Measurements from ENCODE around the gene YDJC.
"Not testable (repeated sequence)": the region's sequence is repeated elsewhere in the genome, so short reads cannot be mapped to it uniquely, and the experiment has no call there.

The YDJC gene

DNA sequence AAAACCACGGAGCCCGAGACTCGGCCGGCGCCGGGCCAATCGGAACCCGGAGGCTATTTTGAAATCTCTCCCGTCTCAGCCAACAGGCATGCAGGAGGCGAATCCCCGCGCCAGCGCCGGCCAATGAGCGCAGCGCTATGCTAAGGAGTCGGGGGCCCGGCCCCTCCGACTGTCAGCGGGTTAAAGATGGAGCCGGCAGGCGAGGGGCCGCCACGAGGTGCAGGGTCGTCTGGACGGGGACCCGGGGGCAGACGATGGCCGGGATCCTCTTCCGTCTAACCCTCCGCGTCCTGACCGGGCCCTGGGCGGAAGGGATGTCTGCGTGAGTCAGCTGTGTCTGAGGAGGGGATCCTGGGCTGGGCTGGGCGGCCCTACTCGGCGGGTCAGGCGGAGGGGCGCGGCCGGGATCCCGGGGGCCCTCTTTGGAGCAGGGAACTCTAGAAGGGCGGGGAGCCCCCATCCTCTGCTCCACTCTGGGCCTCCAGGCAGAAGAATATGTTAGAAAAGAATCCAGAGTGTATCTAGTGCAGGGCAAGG lies 22.3 kb upstream of the YDJC start:
- peak; percentile 61 to 71 for DNase-seq (ENCODE audit: low read depth in 1 of 2, low spot score in 1 of 2)

DNA sequence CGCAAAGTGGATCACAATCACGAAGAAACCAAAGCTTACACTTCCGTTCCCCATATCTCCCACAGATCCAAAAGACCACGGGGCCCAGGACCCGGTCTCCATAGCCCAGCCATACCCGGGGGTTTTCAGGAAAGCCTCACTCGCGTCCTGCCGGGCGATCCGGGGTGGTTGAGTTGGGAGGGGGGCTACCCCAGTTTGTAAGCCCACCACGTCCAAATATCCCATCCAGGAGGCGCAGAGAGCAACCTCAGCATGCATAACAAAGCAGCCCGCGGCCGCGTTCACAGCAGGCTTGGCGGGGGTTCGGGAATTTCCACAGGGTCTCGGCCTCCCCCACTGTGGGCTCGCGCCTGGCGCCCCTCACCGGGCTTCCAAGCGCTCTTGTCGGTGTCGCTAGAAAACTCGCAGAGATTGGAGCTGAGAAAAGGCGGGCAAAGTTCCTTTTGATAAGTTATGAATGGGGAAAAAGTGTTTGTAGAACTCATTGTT lies 21.7 kb upstream of the YDJC start:
- no peak for DNase-seq (ENCODE audit: low read depth in 1 of 2, low spot score in 1 of 2)

DNA sequence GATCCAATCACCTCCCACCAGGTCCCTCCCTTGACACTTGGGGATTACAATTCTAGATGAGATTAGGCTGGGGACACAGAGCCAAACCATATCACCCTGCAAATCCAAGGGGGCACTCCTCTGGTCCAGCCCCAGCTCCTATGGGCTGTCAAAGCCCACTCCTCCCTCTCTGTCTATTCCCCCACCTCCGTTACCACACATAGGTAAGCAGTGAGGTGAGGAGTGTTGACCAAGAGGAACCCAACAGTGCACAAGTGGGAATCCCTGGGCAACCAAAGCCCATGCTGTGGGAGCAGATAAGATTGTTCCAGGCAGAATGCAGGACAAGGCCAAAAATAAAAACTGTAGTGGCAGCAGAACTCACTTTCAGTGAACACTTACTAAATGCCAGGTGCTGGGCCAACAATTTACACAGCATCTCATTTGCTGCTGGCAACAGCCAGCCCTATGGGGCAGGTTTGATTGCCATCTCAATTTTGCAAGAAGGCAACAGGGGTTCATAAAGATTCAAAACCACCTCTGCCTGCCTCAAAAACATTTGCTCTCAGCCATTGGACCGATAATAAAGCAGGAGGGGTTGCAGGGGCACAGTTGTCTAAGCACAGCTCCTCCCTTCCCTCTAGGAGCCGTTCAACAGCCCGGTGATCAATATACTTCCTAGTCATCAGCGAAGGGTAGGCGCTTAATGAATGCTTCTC lies 21.1 kb upstream of the YDJC start:
- no peak for DNase-seq (ENCODE audit: low read depth in 1 of 2, low spot score in 1 of 2)

DNA sequence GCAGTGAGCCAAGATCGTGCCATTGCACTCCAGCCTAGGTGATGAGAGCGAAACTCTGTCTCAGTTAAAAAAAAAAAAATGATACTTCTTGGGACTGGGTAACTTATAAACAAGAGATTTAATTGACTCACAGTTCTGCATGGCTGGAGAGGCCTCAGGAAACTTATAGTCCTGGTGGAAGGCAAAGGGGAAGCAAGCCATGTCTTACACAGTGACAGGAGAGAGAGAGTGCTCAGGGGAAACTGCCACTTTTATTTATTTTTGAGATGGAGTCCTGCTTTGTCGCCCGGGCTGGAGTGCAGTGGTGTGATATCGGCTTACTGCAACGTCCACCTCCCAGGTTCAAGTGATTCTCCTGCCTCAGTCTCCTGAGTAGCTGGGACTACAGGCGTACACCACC lies 20.5 kb upstream of the YDJC start:
- no peak for DNase-seq (ENCODE audit: low read depth in 1 of 2, low spot score in 1 of 2)

DNA sequence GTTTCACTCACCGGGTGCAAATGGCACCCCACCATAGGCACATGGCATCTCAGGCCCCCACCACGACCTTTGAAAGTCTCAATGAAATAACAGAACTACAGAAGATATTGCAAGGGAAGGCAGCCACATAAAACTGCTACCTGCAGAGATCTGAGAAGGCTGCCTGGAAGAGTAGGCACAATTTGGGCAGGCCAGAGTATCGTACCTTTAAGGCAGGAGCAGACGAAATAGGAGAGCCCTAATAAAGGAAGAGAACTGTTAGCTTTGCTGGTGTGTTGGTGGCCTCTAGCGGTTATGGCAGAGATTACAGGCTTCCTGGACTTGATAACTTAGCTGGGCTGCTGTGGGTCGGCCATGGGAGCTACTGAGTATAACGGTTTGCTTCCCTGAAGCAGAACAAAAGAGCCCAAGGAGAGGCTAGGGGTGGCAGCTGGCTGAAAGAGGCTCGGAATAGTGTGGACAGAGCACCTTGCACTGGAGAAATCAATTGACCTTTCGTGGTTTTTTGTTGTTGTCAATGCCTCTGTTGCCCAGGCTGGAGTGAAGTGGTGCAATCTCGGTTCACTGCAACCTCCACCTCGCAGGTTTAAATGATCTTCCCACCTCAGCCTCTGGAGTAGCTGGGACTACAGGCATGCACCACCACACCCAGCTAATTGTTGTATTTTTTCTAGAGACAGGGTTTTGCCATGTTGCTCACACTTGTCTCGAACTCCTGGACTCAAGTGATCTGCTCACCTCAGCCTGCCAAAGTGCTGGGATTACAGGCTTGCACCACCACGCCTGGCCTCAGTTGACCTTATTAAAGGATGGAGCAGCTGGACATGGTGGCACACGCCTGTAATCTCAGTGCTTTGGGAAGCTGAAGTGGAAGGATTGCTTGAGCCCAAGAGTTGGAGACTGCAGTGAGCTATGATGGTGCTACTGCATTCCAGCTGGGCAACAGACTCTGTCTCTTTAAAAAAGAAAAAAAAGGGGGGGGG lies 17.1 kb upstream of the YDJC start:
- DNase-seq (ENCODE audit: low read depth in 1 of 2, low spot score in 1 of 2) = peak; percentile 55 to 59

DNA sequence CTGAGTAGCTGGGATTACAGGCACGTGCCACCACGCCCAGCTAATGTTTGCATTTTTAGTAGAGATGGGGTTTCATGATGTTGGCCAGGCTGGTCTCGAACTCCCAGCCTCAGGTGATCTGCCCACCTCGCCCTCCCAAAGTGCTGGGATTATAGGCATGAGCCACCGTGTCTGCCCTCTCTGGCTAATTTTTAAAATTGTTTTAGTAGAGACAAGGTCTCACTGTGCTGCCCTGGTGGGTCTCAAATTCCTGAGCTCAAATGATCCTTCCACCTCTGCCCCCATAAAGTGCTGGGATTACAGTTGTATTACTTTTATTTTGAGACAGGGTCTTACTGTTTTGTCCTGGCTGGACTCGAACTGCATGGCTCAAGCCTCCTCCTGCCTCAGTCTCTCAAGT lies 15.7 kb upstream of the YDJC start:
- DNase-seq (ENCODE audit: low read depth in 1 of 2, low spot score in 1 of 2) = not testable (repeated sequence)

DNA sequence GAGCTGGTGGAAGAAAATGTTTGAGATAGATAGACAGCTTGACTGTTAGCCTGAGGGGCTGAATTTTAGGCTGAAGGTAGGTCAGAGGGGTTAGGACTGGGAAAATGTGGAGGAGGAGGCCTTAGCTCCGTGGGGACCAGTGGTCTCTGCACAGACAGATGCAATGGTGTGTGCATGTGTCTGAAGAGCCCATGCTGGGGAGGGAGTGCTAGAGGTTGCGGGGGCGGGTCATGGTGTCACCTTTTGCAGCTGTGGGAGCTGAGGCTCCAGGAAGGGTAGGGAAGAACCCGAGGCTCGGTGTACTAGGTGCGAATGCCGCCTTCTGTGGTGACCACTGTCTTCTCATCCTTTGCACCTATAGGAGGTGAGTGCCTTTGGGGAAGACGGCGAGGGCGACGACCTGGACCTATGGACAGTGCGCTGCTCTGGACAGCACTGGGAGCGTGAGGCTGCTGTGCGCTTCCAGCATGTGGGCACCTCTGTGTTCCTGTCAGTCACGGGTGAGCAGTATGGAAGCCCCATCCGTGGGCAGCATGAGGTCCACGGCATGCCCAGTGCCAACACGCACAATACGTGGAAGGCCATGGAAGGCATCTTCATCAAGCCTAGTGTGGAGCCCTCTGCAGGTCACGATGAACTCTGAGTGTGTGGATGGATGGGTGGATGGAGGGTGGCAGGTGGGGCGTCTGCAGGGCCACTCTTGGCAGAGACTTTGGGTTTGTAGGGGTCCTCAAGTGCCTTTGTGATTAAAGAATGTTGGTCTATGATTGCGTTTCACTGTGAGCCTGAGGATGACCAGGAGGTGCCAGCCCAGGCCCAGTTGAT lies 13.9 kb upstream of the YDJC start:
- DNase-seq (ENCODE audit: low read depth in 1 of 2, low spot score in 1 of 2) = no peak

DNA sequence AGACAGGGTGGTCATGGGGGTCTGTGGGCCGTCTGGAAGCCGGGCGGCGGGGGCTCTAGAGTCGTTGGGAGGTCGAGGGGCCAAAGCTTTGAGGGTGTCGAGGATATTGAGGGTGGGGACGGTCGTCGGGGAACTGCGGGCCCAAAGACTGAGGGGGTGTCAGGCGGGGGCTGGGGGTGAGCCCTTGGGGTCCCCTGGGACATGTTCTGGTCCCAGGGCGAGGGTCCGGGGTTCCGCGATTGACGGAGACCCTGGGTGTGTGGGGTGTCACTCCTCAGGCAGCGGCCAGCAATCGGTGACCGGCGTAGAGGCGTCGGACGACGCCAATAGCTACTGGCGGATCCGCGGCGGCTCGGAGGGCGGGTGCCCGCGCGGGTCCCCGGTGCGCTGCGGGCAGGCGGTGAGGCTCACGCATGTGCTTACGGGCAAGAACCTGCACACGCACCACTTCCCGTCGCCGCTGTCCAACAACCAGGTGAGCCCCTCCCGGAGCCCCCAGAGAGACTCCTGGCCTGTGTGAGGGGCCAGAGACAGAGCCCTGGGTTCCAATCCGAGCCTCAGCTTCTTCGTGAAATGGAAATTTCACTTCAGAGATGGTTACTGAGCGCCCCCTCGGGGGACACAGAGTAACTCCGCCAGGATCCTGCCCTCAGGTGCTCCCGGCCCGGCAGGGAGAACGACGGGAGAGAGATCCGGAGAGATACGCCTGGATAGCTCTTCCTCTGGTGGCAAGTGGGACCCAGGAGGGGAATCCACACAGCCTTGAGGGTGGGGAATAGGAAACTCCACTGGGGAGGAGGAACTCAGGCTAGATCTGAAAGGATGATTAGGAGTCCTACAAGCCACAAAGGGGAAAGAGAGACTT lies 13.0 kb upstream of the YDJC start:
- peak in 1 of 2 donors; percentile 42 for DNase-seq (ENCODE audit: low read depth in 1 of 2, low spot score in 1 of 2)

DNA sequence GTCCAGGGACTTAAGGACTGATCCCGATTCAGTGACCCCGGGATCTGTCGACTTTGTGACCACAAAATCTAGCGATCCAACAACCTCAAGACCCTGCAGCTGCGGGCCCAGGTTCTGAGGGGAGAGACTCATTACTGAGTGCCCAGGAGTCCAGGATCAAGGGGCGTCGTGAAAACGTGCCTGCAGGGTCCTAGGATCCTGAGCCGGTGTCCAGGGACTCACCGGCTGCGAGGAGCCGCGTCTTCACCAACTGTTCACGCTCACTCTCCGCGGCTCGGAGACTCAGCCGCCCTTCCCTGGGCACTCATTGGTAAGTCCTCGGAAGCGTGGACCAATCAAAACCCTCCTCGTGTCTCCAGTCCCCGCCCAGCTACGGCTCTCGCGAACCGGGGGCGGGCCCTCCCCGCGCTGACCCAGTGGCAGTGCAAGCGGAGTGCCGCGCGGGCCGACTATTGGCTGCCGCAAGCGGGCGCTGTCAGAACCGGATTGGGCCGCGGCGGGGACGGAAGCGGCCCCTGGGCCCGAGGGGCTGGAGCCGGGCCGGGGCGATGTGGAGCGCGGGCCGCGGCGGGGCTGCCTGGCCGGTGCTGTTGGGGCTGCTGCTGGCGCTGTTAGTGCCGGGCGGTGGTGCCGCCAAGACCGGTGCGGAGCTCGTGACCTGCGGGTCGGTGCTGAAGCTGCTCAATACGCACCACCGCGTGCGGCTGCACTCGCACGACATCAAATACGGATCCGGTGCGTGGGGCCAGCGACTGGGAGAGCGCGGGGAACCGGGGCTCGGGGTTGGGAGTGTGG lies 12.2 kb upstream of the YDJC start, which contains the start of gene SDF2L1:
Gene SDF2L1, plus strand, starts transcription at position 514 of the 795 bp plus-strand sequence. Its CDS starts 35 bp downstream, at position 549.
- peak; percentile 92 to 97 for DNase-seq (ENCODE audit: low read depth in 1 of 2, low spot score in 1 of 2)

DNA sequence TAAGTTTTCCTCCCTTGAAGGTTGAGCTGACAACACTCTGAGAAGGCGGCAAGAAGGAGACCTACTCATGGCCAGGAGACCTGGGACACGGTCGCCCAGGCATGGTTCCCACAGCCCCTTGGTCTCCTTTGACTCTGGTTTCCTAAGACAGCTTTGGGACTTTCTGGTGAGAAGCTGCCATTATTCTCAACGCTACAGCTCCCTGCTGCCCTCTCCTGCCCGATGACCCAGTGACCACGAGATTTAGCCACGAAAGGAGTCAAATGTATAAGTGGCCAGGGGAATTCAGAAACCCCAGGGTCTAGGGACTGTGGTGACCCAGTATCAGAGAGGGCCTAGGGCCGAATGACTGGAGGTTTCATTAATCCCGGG lies 11.6 kb upstream of the YDJC start:
- no peak for DNase-seq (ENCODE audit: low read depth in 1 of 2, low spot score in 1 of 2)

DNA sequence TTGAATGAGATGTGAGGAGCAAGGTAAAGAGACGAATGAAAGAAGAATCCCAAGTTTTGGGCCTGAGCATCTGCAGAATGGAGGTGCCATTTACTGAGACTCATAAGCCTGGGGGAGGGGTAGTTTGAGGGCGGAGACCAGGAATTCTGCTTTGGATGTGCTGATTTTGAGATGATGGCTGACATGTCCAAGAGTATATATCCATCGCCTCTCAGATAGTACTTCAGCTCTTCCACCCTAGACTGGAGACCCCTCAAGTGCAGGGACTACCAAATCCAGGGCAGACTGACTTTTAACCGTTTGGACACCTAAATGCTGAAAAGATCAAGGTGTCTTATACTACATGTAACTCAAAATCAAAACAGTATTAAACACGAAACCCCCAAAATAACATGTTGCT lies 11.0 kb upstream of the YDJC start:
- DNase-seq (ENCODE audit: low read depth in 1 of 2, low spot score in 1 of 2) = no peak

DNA sequence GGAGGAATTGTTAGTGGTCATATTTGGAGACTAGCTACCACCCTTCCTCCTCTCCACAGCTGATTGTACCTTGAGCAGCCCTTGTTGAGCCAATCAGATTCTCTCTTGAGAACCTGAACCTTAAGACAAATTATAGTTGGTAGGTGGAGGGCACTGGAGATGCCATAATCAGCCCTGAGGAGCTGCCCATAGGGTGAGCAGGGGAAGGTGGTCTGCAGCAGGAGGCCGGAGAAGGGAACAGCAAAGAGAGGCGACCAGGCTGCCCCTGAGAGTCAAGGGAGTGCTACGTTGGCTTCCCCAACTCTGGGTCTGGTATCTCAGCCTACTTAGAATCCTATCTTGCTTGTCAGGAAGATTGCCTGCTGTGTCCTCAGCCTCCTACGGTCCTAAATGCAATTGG lies 9.5 kb upstream of the YDJC start:
- no peak for DNase-seq (ENCODE audit: low read depth in 1 of 2, low spot score in 1 of 2)

DNA sequence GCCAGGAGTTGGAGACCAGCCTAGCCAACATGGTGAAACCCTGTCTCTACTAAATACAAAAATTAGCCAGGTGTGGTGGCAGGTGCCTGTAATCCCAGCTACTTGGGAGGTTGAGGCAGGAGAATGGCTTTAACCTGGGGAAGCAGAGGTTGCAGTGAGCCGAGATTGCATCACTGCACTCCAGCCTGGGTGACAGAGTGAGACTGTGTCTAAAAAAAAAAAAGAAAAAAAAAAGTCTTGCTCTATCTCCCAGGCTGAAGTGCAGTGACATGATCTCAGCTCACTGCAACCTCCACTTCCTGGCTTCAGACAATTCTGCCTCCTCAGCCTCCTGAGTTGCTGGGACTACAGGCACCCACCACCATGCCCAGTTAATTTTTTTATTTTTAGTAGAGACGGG lies 7.6 kb upstream of the YDJC start:
- DNase-seq (ENCODE audit: low read depth in 1 of 2, low spot score in 1 of 2) = not testable (repeated sequence)

DNA sequence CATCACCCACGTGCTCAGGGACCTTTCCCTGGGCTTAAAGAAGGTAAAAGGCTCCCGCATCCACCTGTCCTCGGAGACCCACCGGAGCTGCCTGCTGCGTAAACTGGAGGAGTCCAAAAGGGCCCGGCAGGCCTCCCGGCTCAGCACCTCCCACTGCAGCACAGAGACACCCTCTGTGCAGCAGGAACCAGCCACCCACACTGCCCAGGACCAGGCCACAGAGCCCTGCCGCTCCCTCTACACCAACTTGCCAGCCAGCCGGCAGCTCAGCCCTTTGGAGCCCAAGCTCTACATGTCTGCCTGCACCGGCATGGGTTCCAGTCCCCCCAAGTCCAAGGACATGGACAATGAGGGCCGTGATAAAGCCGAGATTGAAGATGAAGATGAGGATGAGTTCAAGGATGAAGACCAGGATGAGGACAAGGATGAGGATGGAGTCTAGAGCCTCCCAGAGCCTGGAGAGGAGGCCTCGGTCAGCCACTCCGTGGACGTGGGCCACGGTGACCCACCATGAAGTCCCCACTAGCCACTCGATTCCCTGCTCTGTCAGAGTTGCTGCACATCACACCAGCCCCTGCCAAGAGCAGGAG lies 6.9 kb upstream of the YDJC start:
- no peak for DNase-seq (ENCODE audit: low read depth in 1 of 2, low spot score in 1 of 2)

DNA sequence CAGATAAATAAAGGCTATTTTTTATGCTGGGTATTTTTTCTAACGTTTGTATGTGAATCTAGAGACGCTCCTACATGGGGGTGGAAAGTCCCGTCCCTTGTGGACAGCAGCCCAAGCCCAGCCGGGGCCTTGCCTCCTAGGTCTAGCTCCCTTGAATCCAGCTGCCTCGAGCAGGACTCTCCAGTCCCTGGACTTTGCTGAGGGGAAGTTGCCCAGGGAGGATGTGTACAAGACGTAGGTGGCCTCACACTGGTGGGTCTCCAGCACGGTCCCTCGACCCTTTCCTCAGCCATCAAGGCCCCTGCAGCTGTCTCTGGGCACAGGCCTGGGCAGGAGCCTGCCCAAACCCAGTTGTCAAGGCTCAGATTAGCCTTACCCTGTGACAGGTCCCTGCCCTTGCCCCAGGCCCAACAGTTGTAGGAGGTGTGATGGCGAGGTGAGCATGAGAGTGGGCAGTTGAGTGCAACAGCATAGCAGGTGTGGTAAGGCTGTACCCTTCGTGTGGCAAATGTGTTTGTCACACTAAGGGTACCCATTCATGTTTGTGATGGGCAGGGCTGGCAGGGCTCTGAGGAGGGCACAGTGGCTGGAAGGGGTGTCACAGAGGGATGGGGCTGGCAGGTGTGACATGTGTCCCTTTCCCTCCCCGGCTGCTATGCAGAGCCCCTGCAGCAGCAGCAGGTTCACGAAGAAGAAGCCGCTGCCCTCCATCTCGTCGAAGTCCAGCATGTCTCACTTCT lies 6.1 kb upstream of the YDJC start:
- DNase-seq (ENCODE audit: low read depth in 1 of 2, low spot score in 1 of 2) = no peak

DNA sequence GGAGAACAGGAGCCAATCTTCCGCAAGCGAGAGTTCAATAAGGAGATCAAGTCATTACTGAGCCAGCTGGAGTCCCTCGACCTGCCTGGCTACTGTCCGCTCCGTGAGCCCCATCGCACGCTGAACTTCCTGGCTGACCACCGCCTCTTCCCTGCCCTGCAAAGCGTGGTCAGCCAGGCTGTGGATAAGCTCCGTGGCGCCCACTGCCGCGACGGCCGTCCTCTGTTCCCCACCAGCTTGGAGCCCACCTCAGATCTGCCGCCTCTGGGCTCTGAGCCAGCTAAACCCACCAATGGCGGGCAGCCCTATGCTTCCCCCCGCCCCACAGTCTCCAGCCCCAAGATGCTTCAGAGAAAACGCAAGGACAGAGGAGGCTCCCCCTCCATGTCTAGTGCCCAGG lies 5.0 kb upstream of the YDJC start:
- no peak for DNase-seq (ENCODE audit: low read depth in 1 of 2, low spot score in 1 of 2)

DNA sequence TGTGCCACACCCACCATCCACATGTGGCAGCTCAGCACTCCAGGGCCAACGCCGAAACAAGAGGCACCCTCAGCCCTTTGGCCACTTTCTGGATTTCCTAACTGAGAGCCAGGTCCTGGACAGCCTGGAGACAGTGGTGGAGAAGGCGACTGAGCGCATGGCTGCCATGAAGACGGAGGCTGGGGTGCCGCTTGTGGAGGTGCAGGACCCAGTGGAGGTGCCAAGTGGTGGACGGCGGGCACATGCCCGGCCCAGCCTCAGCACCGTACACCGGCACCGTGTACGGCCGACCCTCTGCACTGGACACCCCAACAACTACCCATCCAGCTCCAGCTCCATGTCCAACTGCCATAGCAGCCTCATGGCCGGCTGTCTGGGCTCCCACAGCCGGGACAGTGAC lies 4.3 kb upstream of the YDJC start:
- DNase-seq (ENCODE audit: low read depth in 1 of 2, low spot score in 1 of 2) = no peak

DNA sequence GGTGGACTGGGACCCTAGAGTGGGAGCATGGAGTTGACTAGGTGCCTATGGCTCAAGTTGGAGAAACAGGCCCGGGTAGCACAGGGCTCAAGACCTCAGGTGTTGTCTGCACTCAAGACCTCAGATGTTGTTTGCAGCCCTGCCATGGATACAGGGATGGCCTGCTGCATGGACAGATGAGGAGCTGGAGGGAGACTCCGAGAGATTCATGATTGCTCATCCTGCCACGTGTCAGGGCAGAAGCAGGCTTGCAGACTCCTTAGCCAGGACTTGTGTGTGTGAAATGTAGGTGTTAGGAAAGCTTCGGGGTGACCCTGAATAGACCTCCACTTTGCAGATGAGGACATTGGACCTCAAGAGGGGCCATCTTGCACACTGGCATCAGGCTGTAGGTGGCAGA lies 3.7 kb upstream of the YDJC start:
- DNase-seq (ENCODE audit: low read depth in 1 of 2, low spot score in 1 of 2) = no peak

Data from activated T-helper 1 cell treated with anti-CD3 and anti-CD28 coated beads, Interleukin-2, amount 50 U/mL, for 16 hours (primary cell).